C4-2B (cell line): ENCODE results near the gene GPATCH3.
"Not testable (repeated sequence)": the region's sequence is repeated elsewhere in the genome, so short reads cannot be mapped to it uniquely, and the experiment has no call there.

Experiments
- H3K27ac ChIP-seq: fragments of 450-650 bp; 2 replicates; pipeline ENCODE4 v1.5.1; 2017
- CTCF ChIP-seq: fragments of 450-650 bp; conservative IDR thresholded peaks from 2 replicates; pipeline ENCODE4 v1.5.1; 2017; ENCODE audit warnings: mild to moderate bottlenecking
- ZFX ChIP-seq: fragments of 450-650 bp; IDR thresholded peaks from 2 replicates; pipeline ENCODE4 v1.6.1; 2017

Gene GPATCH3

GRCh38 chr1:26900001-26900814, at the start of gene GPATCH3:
Gene GPATCH3 (minus strand): TSS chr1:26900467. CDS start chr1:26900442, 25 bp downstream.
- peak within 1 kb of the TSS; percentile 64 for H3K27ac ChIP-seq

GRCh38 chr1:26949926-26950319, 49.7 kb upstream of the GPATCH3 start:
- H3K27ac ChIP-seq = no peak overlapping the region
- TF ChIP-seq CTCF (no peak), ZFX (no peak)

More at GRCh38 chr1:26900001-26900814, at the start of gene GPATCH3:
- TF ChIP-seq CTCF = no peak
- peak; percentile 80 for TF ChIP-seq ZFX

GRCh38 chr1:26949266-26949925, 49.1 kb upstream of the GPATCH3 start:
- no peak for TF ChIP-seq ZFX
- no peak for TF ChIP-seq CTCF
- no peak overlapping the region for H3K27ac ChIP-seq

GRCh38 chr1:26948725-26949057, 48.4 kb upstream of the GPATCH3 start:
- H3K27ac ChIP-seq = not testable (repeated sequence)

- no peak overlapping the region for H3K27ac ChIP-seq
- TF ChIP-seq CTCF (no peak), ZFX (no peak)
These were observed 46.0 kb upstream of the GPATCH3 start for GRCh38 chr1:26946270-26946669.

- no peak for TF ChIP-seq CTCF
- no peak for TF ChIP-seq ZFX
- H3K27ac ChIP-seq = no peak overlapping the region
These were observed 45.5 kb upstream of the GPATCH3 start for GRCh38 chr1:26945728-26946127.

GRCh38 chr1:26945138-26945537, 44.9 kb upstream of the GPATCH3 start:
- H3K27ac ChIP-seq = no peak overlapping the region
- TF ChIP-seq ZFX (no peak), CTCF (no peak)

GRCh38 chr1:26942656-26943055, 42.4 kb upstream of the GPATCH3 start:
- H3K27ac ChIP-seq = no peak overlapping the region
- TF ChIP-seq CTCF (no peak), ZFX (no peak)
